ENCODE measurements around the gene SNTG2.

DNA sequence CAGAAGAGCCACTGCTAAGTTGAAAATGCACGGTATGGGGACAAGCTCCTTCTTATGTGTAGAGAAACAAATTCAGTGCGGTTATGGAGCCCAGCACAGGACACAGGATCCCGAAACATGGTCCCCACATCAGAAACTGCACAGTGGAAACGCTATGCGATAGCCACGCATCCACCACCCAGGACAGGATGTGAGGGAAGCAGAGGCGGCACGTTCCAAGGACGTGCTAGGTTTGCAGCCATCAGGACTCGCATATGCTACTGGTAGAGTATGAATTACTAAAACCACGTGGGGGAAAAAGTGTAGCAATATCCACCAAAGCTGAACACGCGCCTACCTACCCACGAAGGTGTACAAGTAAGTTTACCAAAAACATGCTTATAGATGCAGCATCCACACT is 34.7 kb upstream of the SNTG2 start:
- TF ChIP-seq, protein P1, sequence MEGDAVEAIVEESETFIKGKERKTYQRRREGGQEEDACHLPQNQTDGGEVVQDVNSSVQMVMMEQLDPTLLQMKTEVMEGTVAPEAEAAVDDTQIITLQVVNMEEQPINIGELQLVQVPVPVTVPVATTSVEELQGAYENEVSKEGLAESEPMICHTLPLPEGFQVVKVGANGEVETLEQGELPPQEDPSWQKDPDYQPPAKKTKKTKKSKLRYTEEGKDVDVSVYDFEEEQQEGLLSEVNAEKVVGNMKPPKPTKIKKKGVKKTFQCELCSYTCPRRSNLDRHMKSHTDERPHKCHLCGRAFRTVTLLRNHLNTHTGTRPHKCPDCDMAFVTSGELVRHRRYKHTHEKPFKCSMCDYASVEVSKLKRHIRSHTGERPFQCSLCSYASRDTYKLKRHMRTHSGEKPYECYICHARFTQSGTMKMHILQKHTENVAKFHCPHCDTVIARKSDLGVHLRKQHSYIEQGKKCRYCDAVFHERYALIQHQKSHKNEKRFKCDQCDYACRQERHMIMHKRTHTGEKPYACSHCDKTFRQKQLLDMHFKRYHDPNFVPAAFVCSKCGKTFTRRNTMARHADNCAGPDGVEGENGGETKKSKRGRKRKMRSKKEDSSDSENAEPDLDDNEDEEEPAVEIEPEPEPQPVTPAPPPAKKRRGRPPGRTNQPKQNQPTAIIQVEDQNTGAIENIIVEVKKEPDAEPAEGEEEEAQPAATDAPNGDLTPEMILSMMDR (IDR thresholded peaks at IDR 0.05) = no peak
- no peak for TF ChIP-seq POLR2A (IDR thresholded peaks at IDR 0.05)

All from esophagus squamous epithelium (tissue), 4 donors.